ENCODE data around the gene OR4D6. TPM values are rescaled to one million over a fixed set of nuclear protein-coding genes. Genes with fewer than 3 reads are reported as not detected.

OR4D6 gene
- total and polyA plus RNA-seq, 8 donors = not detected

GRCh38 chr11:59418156-59418555 is 38.6 kb upstream of the OR4D6 start:
- no peak overlapping the region for H3K27ac ChIP-seq
- no peaks in the 10 kb centered on the region for H3K4me1 ChIP-seq
- ATAC-seq = no peak
- intact Hi-C loops (cut with DNase I) = no loop called here
- no peaks in the 10 kb centered on the region for H3K27me3 ChIP-seq
- no peaks in the 10 kb centered on the region for H3K36me3 ChIP-seq
- H3K4me3 ChIP-seq = no peak overlapping the region
- no peaks in the 10 kb centered on the region for H3K9me3 ChIP-seq
- no peak for TF ChIP-seq CTCF (IDR thresholded peaks at IDR 0.05)
- no peak for DNase-seq

- DNase-seq (no peak), ATAC-seq (no peak)
- Histone ChIP-seq H3K27me3 (no peaks in the 10 kb centered on the region), H3K27ac (no peak overlapping the region), H3K4me3 (no peak overlapping the region), H3K4me1 (no peaks in the 10 kb centered on the region), H3K9me3 (no peaks in the 10 kb centered on the region), H3K36me3 (no peaks in the 10 kb centered on the region)
- TF ChIP-seq CTCF (IDR thresholded peaks at IDR 0.05) = no peak
- intact Hi-C loops (cut with DNase I) = no loop called here
Observed at GRCh38 chr11:59423835-59424234, 32.9 kb upstream of the OR4D6 start.

GRCh38 chr11:59425131-59425530 is 31.6 kb upstream of the OR4D6 start:
- intact Hi-C loops (cut with DNase I) = no loop called here
- H3K27ac ChIP-seq = no peak overlapping the region
- H3K27me3 ChIP-seq = no peaks in the 10 kb centered on the region
- DNase-seq (no peak), ATAC-seq (no peak)
- H3K4me3 ChIP-seq = no peak overlapping the region
- H3K4me1 ChIP-seq = no peaks in the 10 kb centered on the region
- H3K9me3 ChIP-seq = no peaks in the 10 kb centered on the region
- TF ChIP-seq CTCF (IDR thresholded peaks at IDR 0.05) = no peak
- no peaks in the 10 kb centered on the region for H3K36me3 ChIP-seq

- intact Hi-C loops (cut with DNase I) = no loop called here
- H3K27ac ChIP-seq = no peak within 1 kb of the TSS
- no peak for TF ChIP-seq CTCF (IDR thresholded peaks at IDR 0.05)
- DNase-seq (no peak), ATAC-seq (no peak)
- H3K27me3 ChIP-seq = no peaks in the 10 kb centered on the region
- H3K9me3 ChIP-seq = no peaks in the 10 kb centered on the region
- H3K4me3 ChIP-seq = no peak within 1 kb of the TSS
- no peaks in the 10 kb centered on the region for H3K36me3 ChIP-seq
- H3K4me1 ChIP-seq = no peaks in the 10 kb centered on the region
Observed at GRCh38 chr11:59426361-59427067, 30.2 kb upstream of the OR4D6 start, which contains the start of gene OR5A2. OR5A2 (minus strand) TSS chr11:59426413; CDS start chr11:59422953, 3,460 bp downstream.

- Histone ChIP-seq H3K4me3 (no peak overlapping the region), H3K36me3 (no peaks in the 10 kb centered on the region), H3K27ac (no peak overlapping the region), H3K27me3 (no peaks in the 10 kb centered on the region), H3K9me3 (no peaks in the 10 kb centered on the region), H3K4me1 (no peaks in the 10 kb centered on the region)
- intact Hi-C loops (cut with DNase I) = no loop called here
- no peak for ATAC-seq
- TF ChIP-seq CTCF (IDR thresholded peaks at IDR 0.05) = no peak
- no peak for DNase-seq
Observed at GRCh38 chr11:59427068-59427382, 29.7 kb upstream of the OR4D6 start.

Data from left lung (tissue), 10 donors.